ENCODE results near the gene ZBTB7A. TPM values are rescaled to one million over a fixed set of nuclear protein-coding genes. Genes with fewer than 3 reads are reported as not detected.

ZBTB7A gene
- total and polyA plus RNA-seq, 2 of the 4 experiments (the other 2 are of a cell fraction), result 3.2 to 10.3 TPM

- TF ChIP-seq, protein P1, sequence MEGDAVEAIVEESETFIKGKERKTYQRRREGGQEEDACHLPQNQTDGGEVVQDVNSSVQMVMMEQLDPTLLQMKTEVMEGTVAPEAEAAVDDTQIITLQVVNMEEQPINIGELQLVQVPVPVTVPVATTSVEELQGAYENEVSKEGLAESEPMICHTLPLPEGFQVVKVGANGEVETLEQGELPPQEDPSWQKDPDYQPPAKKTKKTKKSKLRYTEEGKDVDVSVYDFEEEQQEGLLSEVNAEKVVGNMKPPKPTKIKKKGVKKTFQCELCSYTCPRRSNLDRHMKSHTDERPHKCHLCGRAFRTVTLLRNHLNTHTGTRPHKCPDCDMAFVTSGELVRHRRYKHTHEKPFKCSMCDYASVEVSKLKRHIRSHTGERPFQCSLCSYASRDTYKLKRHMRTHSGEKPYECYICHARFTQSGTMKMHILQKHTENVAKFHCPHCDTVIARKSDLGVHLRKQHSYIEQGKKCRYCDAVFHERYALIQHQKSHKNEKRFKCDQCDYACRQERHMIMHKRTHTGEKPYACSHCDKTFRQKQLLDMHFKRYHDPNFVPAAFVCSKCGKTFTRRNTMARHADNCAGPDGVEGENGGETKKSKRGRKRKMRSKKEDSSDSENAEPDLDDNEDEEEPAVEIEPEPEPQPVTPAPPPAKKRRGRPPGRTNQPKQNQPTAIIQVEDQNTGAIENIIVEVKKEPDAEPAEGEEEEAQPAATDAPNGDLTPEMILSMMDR (conservative IDR thresholded peaks at IDR 0.05; ENCODE audit: low read depth, low read length), result no peak
- TF ChIP-seq CHD1 (IDR thresholded peaks at IDR 0.05; ENCODE audit: low read depth, low read length), result no peak
- no peak for TF ChIP-seq SMC3 (IDR thresholded peaks at IDR 0.05; ENCODE audit: low read depth, low read length)
- TF ChIP-seq MXI1 (IDR thresholded peaks at IDR 0.05; ENCODE audit: borderline replicate concordance, low read depth, low read length), result no peak
These were observed 508 bp downstream of the ZBTB7A start (continued) for GRCh38 chr19:4066176-4066606.
